Measurements from ENCODE around the gene MRPL22.
"Not testable (repeated sequence)": the region's sequence is repeated elsewhere in the genome, so short reads cannot be mapped to it uniquely, and the experiment has no call there.

MRPL22 gene

GRCh38 chr5:154972476-154973080 lies 31.7 kb downstream of the MRPL22 start:
- TF ChIP-seq POLR2A (IDR thresholded peaks at IDR 0.05; ENCODE audit: low read depth, low read length) (no peak), POLR2AphosphoS5 (IDR thresholded peaks at IDR 0.05; ENCODE audit: low read depth, low read length) (no peak), TAF1 (IDR thresholded peaks at IDR 0.05; ENCODE audit: borderline replicate concordance, low read depth, low read length) (no peak)
- FAIRE-seq (no peak), DNase-seq (ENCODE audit: insufficient read length) (no peak)

- DNase-seq (ENCODE audit: insufficient read length); FAIRE-seq: not testable (repeated sequence)
These were observed 35.2 kb downstream of the MRPL22 start for GRCh38 chr5:154976082-154976481.

- TF ChIP-seq TAF1 (IDR thresholded peaks at IDR 0.05; ENCODE audit: borderline replicate concordance, low read depth, low read length), result no peak
- TF ChIP-seq POLR2AphosphoS5 (IDR thresholded peaks at IDR 0.05; ENCODE audit: low read depth, low read length), result no peak
- no peak for TF ChIP-seq POLR2A (IDR thresholded peaks at IDR 0.05; ENCODE audit: low read depth, low read length)
- FAIRE-seq (no peak), DNase-seq (ENCODE audit: insufficient read length) (no peak)
These were observed 36.5 kb downstream of the MRPL22 start for GRCh38 chr5:154977409-154977808.

- FAIRE-seq; DNase-seq (ENCODE audit: insufficient read length): not testable (repeated sequence)
These were observed 37.4 kb downstream of the MRPL22 start for GRCh38 chr5:154978294-154978693.

GRCh38 chr5:154984946-154985516 lies 44.2 kb downstream of the MRPL22 start:
- FAIRE-seq (no peak), DNase-seq (ENCODE audit: insufficient read length) (no peak)
- no peak for TF ChIP-seq TAF1 (IDR thresholded peaks at IDR 0.05; ENCODE audit: borderline replicate concordance, low read depth, low read length)
- TF ChIP-seq POLR2A (IDR thresholded peaks at IDR 0.05; ENCODE audit: low read depth, low read length), result no peak
- no peak for TF ChIP-seq POLR2AphosphoS5 (IDR thresholded peaks at IDR 0.05; ENCODE audit: low read depth, low read length)

GRCh38 chr5:154986151-154986550 lies 45.3 kb downstream of the MRPL22 start:
- no peak for FAIRE-seq
- TF ChIP-seq POLR2AphosphoS5 (IDR thresholded peaks at IDR 0.05; ENCODE audit: low read depth, low read length) (no peak), TAF1 (IDR thresholded peaks at IDR 0.05; ENCODE audit: borderline replicate concordance, low read depth, low read length) (no peak), POLR2A (IDR thresholded peaks at IDR 0.05; ENCODE audit: low read depth, low read length) (no peak)
- no peak for DNase-seq (ENCODE audit: insufficient read length)

- FAIRE-seq, result no peak
- no peak for DNase-seq (ENCODE audit: insufficient read length)
- TF ChIP-seq POLR2A (IDR thresholded peaks at IDR 0.05; ENCODE audit: low read depth, low read length), result no peak
- TF ChIP-seq POLR2AphosphoS5 (IDR thresholded peaks at IDR 0.05; ENCODE audit: low read depth, low read length), result no peak
- TF ChIP-seq TAF1 (IDR thresholded peaks at IDR 0.05; ENCODE audit: borderline replicate concordance, low read depth, low read length), result no peak
These were observed 48.8 kb downstream of the MRPL22 start for GRCh38 chr5:154989626-154990025.

GRCh38 chr5:154993461-154993860 lies 52.6 kb downstream of the MRPL22 start:
- TF ChIP-seq POLR2A (IDR thresholded peaks at IDR 0.05; ENCODE audit: low read depth, low read length) (no peak), TAF1 (IDR thresholded peaks at IDR 0.05; ENCODE audit: borderline replicate concordance, low read depth, low read length) (no peak)
- DNase-seq (ENCODE audit: insufficient read length), result no peak
- FAIRE-seq, result no peak

- DNase-seq (ENCODE audit: insufficient read length) (no peak), FAIRE-seq (no peak)
- no peak for TF ChIP-seq POLR2AphosphoS5 (IDR thresholded peaks at IDR 0.05; ENCODE audit: low read depth, low read length)
- TF ChIP-seq POLR2A (IDR thresholded peaks at IDR 0.05; ENCODE audit: low read depth, low read length), result no peak
- no peak for TF ChIP-seq TAF1 (IDR thresholded peaks at IDR 0.05; ENCODE audit: borderline replicate concordance, low read depth, low read length)
These were observed 54.8 kb downstream of the MRPL22 start for GRCh38 chr5:154995679-154996078.

- FAIRE-seq (no peak), DNase-seq (ENCODE audit: insufficient read length) (no peak)
- TF ChIP-seq POLR2A (IDR thresholded peaks at IDR 0.05; ENCODE audit: low read depth, low read length), result no peak
- no peak for TF ChIP-seq POLR2AphosphoS5 (IDR thresholded peaks at IDR 0.05; ENCODE audit: low read depth, low read length)
- no peak for TF ChIP-seq TAF1 (IDR thresholded peaks at IDR 0.05; ENCODE audit: borderline replicate concordance, low read depth, low read length)
These were observed 56.9 kb downstream of the MRPL22 start for GRCh38 chr5:154997746-154998145.

GRCh38 chr5:154999865-155000264 lies 59.0 kb downstream of the MRPL22 start:
- TF ChIP-seq POLR2AphosphoS5 (IDR thresholded peaks at IDR 0.05; ENCODE audit: low read depth, low read length) (no peak), POLR2A (IDR thresholded peaks at IDR 0.05; ENCODE audit: low read depth, low read length) (no peak), TAF1 (IDR thresholded peaks at IDR 0.05; ENCODE audit: borderline replicate concordance, low read depth, low read length) (no peak)
- FAIRE-seq (no peak), DNase-seq (ENCODE audit: insufficient read length) (no peak)

GRCh38 chr5:155001523-155001922 lies 60.6 kb downstream of the MRPL22 start:
- DNase-seq (ENCODE audit: insufficient read length), result no peak
- TF ChIP-seq TAF1 (IDR thresholded peaks at IDR 0.05; ENCODE audit: borderline replicate concordance, low read depth, low read length) (no peak), POLR2A (IDR thresholded peaks at IDR 0.05; ENCODE audit: low read depth, low read length) (no peak), POLR2AphosphoS5 (IDR thresholded peaks at IDR 0.05; ENCODE audit: low read depth, low read length) (no peak)
- FAIRE-seq, result no peak

GRCh38 chr5:155002722-155003121 lies 61.8 kb downstream of the MRPL22 start:
- FAIRE-seq; DNase-seq (ENCODE audit: insufficient read length): not testable (repeated sequence)

Data from GM12892 (cell line).